ENCODE results near the gene AFG3L2.

Gene AFG3L2

DNA sequence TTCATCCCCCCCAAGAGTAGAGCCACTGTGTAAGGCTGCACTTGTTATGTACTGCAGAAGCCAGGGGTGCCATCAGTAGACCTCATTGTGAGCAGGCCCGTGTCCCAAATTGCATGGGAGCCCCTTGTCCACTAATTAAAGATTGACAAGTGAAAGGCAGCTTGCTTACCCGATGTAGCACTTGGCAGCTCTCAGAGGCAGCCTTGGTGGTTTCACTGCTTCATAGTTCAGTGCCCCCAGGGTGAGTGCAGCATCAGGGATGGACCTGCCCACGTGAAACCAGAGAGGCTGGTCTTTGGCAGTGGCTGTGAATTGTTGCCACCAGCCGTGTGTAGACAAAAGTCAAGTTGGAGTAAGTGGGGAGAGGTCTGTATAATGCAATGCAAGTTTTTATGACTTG, 55.7 kb downstream of the AFG3L2 start:
- DNase-seq = peak; percentile 17

DNA sequence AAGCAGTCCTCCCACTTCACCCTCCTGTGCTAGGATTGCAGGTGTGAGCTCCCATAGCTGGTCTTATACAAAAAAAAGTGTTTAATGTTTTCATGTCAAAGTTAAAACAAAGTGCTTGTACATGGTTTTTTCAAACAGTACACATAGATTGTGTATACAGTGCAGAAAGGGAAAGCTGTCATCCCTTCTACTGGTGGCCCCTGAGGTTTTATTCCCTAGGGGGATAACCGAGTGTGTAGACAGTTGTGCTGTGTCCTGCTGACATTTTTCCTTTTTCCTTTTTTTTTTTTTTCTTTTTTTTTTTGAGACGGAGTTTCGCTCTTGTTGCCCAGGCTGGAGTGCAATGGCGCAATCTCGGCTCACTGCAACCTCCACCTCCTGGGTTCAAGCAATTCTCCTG, 58.2 kb downstream of the AFG3L2 start:
- DNase-seq = no peak

DNA sequence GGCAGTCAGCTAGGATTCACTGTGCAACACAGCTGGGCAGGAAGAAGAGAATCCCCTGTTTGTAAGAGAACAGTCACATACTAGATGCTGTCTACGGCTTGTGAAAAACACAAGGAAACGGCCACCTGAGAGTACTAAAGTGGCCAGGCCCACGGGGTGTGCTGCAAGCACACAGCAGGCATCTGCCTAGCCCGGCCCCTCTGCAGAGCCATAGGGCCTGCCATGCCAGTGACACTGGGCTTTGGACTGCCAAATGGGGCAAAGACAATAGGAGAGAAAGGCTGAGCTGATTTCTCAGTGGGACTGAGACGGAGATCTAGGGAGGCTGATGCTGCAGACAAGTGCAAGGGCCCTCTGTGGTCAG, 58.7 kb downstream of the AFG3L2 start:
- DNase-seq = no peak

DNA sequence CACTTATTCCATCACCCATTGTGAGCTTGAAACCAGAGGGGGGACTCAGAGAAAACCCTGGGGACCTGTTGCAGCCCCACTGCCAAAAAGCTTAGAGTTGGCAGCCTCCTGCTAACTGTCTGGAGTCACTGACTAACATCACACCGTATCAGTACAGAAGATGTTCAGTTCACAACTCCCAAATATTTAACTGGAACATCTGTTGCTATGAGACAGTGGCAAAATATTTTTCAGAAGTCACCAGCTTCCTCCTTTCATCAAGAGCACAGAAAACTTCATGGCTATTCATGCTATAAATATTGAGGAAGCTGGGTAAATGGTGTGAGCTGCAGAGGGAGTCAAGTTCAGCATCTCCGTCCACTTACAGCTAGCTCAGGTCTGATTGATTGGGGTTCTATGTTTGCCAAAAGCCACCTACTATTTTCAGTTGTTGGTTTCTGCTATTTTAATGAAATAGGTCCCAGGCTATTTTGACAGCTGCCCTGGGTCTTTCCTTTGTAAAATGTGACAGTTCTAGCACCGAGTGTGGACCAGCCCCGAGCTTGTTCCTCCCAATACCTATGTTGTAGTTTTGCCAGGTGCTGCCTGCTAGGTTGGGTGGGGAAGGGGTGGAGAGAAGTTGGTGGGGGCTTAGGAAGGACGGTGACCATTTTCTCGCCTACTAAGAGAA, 59.2 kb downstream of the AFG3L2 start:
- DNase-seq = peak; percentile 58

DNA sequence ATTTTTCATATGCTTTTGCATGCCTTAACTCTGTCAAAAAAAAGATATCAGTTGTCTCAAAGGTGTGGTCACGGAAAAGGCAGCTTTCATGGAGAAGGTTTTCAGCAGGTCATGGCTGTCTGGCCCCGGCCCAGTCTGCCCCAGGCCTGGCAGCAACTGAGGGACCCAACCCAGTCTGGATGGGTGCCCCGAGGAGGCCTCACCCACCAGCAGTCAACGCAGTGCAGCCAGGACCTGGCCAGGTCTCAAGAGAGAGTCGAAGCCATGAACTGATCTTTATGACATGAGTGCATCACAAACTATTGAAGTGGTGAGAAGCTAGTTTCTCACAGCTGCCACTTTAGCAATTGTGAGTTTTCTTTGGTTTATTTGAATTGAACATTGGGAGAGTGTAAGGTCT, 61.1 kb downstream of the AFG3L2 start:
- peak; percentile 37 for DNase-seq

DNA sequence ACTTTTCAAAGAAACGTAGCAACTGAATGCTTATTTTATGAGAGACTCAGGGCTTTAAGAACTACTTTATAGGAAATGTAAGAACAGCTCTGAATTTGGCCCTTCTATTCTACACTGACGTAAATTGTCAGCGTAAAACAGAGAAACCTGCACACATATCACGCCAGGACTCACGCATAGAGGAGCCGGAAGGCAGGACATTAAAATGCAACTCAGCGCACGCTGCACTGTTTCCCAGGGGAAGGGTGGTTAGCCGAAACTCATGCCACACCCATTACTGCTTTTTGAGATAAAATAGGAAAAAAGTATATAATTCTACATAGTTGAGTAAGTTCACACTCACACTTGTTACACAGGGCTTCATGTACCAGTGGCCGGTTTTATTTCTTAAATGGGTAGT, 61.5 kb downstream of the AFG3L2 start:
- peak; percentile 10 for DNase-seq

DNA sequence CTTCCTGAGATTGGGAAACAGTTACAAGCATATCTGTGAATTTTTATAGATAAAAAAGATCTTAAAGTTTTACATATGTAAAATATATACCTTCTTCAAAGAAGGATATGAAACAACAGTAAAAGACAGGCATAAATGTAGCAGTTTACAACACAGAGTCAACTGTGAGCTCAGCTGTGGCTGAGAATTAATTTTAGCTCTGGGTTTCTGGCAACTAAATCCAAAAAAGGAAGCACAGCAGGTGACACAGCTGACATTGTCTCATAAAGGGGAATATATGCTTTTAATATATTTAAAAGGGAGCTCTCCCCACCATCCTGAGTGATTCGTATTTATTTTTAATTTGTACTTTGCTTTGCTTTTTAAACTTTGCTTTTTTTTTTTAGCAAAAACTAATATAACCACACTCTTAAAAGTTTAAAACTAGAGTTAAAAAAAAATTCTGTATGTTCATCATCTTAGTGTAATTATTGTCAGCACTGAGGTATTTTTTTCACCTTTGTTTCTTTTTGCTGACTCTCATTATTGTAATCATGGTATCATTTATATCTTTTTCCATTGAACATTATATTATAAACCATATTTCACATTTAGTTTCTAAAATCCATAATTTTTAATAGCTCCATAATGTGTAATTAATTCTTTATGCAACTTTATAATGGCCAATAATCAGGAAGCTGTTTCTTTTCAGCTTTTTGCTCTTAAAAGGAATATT, 62.3 kb downstream of the AFG3L2 start:
- DNase-seq = peak; percentile 12

DNA sequence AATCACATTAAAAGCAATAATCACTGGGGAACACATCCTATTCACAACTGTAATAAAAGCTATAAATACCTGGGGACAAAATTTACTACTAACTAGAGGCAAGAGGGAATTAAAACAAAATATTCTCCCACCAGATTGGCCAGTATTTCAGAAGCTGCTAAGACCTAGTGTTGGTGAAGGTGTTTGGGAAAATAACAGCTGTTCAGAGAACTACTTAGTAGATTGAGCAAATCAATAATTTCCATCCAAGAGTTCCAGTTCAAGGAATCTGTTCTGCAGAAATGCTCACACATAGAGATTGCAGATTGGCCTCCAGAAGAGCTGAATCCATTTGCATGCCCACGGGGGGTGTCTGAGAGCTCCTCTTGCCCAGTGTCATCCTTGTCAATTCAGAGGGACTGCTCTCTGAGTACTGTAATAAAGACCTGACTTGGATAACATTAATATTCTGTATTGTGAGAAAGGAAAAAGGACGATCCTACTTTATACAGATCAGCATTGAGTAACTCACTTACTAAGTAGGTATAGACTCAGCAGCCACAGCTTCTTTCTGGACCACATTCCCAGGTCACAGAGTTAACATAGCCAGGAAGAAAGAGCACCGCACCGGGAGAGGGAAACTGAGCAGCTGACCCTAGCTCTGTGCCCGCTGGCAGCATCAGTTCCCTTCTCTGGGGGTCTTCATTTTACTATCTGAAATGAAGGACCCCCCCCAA, 63.3 kb downstream of the AFG3L2 start:
- DNase-seq = peak; percentile 9

DNA sequence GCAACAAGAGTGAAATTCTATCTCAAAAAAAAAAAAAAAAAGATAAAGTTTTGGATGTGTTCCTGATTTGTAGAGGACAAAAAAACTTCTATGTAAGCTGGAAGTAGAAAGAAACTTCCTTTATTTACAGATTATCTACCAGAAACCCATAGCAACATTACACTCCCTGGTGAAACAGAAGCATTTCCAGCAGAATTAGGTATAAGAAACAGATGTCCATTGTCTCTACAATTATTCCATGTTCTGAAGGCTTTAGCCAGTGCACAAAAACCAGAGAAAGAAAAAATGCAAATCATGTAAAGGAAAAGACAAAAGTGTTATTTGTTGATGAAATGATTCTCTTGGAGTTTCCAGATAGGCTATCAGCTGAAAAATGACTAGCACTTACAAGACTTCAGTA, 64.1 kb downstream of the AFG3L2 start:
- DNase-seq = no peak

DNA sequence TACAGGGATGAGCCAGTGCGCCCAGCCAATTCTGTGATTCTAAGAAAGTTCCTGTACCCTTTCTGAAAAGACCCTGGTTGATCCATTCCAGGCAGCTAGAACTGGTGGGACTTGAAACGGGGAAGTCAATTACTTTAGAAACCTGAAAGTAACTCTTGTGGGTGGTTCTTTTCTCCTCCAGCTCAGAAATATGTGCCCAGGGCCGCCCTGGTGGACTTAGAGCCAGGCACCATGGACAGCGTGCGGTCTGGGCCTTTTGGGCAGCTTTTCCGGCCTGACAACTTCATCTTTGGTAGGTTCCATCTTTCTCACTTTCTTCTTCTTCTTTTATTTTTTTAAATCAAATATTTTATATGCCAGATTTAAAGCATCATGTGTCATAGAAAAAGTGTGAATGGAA, 66.3 kb downstream of the AFG3L2 start:
- DNase-seq = peak; percentile 7

DNA sequence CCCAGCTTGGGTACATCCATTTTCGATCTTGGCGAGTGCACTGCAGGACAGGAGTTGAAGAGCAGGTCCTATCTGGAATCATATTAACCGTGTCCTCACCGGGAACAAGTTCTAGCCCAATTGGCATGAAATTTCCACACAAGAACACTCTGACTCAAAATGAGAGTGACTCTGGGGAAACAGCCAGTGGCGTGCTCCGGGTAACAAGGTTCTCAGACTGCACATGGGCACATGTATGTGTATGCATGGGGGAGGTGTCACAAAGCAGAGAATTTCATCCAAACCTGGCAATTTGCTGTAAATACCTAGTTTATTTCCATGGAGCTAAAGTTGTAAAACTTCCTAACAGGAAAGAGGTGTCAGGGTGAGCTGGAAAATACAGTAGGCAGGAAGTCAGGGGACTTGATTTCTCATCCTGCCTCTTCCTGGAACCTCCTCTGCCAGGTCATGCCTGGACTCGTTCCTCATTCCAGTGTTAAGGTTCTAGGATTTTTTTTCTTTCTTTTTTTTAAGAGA, 67.3 kb downstream of the AFG3L2 start:
- no peak for DNase-seq

DNA sequence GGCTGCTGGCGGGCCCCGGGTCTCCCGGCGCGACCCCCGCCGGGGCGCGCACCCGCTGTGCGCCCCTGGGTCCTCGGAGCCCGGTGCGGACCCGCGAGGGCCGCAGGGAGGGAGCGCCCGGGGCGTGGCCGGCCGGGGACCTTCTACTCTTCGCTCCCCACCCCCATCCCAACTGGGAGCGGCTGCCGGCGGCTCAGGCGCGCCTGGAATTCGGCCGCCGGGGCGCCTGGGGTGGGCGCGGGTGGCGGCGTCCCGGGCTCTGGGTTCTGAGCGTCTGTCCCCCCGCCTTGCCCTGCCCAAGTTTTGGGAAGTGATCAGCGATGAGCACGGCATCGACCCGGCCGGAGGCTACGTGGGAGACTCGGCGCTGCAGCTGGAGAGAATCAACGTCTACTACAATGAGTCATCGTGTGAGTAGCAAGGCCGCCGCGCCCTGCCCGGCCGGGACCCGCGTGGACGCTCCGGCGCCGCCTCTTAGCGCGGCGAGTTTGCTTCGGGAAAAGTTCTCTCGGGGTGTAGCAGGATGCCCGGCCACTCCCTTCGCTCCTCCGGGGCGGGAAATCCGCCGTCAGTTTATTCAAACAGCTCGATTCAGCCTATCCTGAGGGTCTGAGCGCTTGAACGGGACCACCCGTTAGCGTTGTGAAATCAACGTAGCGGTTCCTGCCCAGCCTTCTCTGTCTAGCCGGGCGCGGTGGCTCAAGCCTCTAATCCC, 68.5 kb downstream of the AFG3L2 start:
- DNase-seq = peak; percentile 88

DNA sequence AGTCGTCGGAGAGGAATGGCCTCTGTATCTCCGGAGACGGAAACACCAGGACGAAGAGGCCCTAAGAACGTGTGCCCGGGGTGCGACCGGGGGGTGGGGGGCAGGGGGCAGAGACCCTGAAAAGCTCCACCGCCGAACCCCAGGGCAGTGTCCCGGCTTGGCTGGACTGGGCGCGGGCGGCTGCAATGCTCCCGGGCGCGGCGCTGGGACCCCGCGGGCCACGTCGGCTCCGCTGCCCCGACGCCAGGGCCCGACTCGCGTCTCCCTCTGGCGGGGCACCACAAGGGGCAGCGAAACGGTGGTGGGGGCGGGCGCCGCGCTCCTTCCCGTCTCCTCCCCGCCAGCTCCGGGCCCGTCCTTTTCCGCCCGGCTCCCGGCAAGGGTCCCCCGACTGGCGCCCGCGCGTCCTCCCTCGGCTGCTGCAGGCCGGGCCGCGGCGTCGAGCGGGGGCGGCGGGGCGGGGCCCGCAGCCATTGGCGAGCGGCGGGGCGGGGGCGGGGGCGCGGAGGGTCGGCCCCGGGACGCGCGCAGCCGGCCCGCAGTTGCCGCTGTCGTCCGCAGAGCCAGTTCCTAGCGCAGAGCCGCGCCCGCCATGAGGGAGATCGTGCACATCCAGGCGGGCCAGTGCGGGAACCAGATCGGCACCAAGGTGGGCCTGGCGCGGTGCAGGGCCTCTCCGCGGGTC, 69.2 kb downstream of the AFG3L2 start, which contains the start of gene TUBB6:
Gene TUBB6, plus strand, starts transcription at position 541 of the 685 bp plus-strand sequence. Its CDS starts 52 bp downstream, at position 593.
- DNase-seq = peak; percentile 89

DNA sequence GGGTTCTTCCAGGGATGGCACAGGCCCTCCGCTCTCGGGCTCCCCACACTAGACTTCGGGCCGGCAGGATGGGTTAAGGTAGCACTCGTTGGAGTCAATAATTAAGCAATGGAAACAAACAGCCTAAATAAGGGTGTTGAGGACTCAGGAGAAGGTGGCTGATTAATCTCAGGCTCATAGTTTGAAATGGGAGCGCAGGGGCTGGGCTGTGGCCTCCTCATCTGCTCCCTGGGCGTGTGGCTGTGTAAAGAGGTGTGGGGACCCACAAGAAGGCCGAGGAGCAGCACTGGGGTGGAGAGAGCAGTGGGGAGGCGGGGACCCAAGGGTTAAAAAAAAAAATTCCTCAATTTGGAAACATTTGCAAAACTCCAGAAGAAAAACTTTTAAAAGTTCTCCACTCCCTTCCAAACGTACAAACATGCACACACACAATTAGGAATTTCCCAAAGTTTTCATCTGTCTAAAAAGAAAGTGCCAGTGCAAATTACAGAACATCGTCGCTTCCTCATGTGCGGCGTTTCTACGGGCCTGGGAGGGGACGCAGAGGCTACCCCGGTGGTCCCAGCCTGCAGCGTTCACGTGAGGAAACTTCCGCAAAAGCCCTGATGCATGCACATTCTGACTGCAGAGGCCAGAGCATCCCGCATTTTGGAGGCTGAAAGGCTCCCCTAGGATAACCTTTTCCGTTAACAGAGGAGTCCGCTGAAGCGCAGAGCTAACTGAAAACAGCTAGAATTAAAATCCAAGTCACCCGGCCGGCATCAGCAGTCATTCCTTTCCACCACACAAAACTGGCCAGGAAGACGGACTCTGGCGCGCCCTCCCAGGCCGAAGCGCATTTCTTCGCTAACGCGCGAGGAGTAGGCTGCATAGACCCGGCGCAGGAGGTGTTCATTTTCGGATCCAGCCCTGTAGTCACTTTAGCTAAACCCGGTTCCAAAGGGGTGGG, 70.0 kb downstream of the AFG3L2 start:
- peak; percentile 84 for DNase-seq

DNA sequence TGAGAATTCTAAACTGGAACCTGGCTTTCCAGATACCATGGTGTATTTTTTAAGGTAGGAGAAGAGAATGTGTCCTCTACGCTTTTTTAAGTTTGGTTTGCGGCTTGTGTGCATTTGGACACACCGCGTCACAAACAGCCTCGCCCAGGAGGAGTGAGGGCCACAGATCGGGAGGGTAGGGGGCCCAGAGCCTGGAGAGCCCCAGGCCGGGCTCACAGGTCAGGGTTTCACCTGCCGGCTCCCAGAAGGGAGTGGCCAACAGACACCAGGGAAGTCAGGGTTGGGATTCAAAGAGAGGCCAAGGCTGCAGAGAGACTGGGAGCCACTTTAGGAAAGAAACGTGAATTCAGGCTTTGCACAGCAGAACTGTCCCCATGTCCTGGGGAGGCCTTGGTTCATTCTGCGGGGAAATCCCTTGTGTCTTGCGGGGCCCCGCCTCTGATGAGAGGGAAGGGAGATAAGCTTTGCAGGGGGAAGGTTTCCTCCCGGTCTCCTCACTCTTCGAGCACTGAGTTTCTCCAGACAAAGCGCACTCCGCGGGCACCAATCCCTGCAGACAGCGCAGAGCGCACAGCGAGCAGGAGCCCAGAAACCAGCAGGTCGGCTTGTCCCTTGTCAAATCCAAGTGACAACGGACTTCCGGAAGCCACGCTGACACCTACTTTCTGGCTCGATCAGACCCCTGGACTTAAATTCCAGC, 70.9 kb downstream of the AFG3L2 start:
- no peak for DNase-seq

DNA sequence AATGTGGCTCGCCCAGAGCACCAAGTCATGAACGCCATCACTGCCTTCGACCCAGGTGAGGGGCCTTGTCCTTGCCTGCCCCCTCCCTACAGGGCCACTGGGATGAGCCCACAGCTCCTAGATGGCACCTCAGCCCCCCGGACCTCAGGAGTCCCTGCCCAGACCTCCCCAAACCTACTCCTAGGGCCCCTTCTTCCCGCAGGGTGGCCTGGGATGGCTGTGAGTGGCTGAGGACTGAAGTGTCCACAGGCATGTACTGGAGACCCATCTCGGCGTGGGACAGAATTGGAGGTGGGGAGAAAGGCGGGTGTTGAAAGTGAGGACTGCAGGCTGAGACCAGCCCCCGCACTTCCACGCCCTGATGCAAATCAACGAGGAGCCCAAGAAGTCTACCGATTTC, 71.8 kb downstream of the AFG3L2 start:
- DNase-seq = no peak

DNA sequence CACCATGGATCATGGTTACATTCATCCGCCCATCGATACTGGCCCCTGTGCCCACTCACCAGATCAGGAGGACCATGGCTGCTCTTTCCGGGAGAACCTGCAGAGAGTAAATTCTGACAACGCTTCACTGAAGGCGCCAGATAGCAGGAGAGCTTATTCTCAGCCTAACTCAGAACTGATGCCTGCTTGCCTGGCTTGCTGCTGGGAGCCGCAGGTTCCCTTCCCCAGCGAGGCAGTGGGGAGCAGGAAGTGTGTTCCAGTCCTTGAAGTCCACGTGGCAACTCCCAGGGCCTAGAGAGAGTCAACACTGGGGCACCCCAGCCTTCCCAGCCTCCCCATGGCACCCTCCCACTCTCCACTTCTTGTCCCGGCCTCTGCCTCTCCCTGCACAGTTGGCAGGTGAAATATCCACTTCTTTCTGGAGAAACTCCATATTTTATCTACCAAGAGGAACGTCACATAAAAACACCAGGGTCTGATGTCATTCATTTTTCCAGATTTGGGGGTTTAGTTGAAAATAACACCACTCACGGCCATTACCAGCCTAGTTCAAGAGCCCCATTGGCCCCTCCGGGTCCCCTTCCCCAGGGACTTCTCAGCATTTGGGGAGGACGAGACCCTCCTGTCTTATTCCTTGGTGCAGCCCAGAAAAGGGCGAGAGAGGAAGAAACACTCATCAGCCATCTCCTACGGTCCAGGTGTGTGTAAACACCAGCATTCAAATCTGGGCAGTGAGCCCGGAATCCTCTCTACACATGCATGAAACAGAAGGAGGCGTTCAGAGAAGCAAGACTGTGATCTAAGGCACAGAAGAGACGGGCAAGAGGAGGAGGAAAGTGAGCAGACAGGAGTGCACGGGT, 72.4 kb downstream of the AFG3L2 start:
- DNase-seq = no peak

DNA sequence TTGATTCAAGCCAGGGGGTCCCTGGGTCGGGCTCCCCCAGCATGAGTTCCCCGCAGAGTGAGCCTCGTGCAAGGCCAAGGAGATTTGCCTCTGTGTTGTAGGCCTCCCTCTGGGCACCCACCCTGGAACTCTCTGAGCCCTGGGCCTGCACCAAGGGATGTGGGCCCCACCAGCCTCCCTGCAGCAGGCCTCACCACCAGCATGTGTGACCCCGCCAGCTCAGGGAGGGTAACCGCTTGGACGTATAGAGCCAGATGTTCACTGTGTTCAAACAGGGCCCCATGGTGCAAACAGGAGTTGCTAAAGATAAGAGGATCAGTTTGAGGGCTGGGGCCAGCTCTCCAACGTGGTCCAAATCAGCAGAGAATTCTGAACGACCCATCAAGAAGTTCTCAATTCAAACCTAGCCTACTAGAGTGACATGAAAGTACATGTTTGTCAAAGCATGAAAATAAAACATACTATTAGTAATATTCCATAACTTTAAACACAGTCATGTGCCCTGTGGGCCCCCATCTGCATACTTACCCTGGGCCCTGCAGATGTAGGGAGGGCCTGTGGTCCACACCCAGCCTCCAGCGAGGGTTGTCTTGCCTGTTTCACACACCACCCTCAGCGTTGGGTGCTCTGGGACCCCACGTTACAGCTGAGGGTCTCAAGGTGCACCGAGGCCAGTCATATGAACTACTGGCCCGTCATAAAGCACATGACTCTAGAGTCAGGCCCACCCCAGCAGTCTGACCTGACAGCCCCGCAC, 74.5 kb downstream of the AFG3L2 start:
- DNase-seq = no peak

Data from femur (tissue), 1 donor.